NCI-H748 (cell line): ENCODE measurements around the gene TMX2.
"Not testable (repeated sequence)": the region's sequence is repeated elsewhere in the genome, so short reads cannot be mapped to it uniquely, and the experiment has no call there.

Experiments
- DNase-seq: peaks from one replicate; lab custom pipeline; 2025; ENCODE audit not compliant: unreplicated experiment; lab: John Stamatoyannopoulos, UW

The TMX2 gene, protein sequence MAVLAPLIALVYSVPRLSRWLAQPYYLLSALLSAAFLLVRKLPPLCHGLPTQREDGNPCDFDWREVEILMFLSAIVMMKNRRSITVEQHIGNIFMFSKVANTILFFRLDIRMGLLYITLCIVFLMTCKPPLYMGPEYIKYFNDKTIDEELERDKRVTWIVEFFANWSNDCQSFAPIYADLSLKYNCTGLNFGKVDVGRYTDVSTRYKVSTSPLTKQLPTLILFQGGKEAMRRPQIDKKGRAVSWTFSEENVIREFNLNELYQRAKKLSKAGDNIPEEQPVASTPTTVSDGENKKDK

GRCh38 chr11:57712256-57713150, at the start of gene TMX2:
TMX2 (plus strand) TSS chr11:57712593; CDS start chr11:57712619, 26 bp downstream.
- peak; percentile 99 for DNase-seq

- peak; percentile 2 for DNase-seq
These were observed 49.5 kb upstream of the TMX2 start for GRCh38 chr11:57662893-57663292.

DNA sequence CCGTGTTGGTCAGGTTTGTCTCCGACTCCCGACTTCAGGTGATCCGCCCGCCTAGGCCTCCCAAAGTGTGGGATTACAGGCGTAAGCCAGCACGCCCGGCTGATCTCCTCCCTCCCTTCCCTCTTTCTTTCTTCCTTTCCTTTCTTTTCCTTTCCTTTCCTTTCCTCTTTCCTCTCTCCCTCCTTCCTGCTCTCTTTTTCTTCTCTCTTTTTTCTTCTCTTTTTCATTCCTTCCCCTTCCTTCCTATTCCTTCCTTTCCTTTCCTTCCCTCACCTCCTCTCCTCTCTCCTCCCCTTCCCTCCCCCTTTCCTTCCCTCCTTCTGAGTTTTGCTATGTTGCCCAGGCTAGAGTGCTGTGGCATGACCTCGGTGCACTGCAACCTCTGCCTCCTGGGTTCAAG, 48.4 kb upstream of the TMX2 start:
- no peak for DNase-seq

DNA sequence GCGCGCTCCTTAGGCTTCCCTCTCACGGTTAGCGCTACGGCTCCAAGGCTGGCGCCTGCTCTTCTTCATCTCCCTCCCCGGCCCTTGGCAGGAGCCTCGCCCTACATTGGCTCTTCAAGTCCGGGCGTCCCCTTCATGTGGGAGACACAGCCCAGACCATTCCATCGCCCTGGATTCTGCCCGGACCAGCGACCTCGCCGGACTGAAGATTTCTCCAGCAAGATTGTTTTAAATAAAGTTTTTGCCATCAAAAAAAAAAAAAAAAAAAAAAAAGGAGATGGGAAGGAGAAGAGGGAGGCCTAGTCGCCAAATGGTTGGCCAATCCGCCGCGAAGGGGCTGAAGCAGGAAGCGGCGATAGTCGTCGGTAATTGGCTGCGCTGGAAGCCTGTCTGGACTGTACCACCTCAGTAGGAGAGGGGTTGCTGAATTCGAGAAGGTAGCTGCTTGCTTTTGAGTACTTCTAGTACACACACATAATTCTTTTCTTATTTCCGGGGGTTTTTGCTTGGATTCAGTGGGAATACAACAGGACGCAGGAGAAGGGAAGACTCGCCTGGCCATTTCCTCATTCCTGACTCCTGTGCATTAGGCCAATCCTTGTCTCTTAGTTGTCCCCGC, 45.2 kb upstream of the TMX2 start:
- DNase-seq = peak; percentile 98

GRCh38 chr11:57667736-57668433, 44.5 kb upstream of the TMX2 start, which contains the start of gene ZDHHC5:
ZDHHC5 (plus strand) TSS chr11:57668114; CDS start chr11:57673091, 4,977 bp downstream.
- DNase-seq = peak; percentile 99

DNA sequence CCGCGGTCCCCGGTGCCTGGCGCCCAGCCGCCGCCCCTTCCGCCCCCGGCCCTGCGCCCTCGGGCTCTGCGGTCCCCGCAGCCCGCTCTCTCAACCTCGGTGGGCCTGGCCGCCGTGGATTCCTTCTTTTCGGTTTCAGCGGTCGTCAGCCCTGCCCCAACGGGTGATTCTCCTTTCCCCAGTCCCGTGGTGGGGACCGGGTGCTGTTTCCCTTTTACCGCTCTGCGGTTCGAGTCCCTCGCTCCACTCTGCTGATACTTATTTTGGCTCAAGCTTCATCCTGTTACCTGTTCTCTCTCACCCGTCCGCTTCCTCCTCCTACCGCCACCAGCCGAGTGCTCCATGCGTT, 44.0 kb upstream of the TMX2 start:
- DNase-seq = peak; percentile 45

DNA sequence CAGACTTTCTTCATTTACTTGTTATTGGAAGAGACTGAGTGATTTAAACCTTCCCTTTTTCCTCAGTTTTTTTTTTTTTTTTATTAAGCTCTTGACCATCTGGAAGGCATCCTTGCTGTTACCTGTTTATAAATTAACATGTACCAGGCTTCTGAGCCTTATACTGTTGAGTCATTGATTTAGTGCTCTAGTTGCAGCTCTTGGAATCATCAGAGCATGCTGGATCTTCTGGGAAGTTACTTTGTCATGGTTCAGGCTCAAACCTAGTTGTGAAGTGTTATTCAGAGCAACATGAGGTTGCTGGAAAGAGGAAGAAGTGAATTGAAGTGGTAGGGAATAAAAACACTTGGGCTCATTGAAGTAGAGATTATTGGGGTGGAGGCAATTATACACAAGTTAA, 38.1 kb upstream of the TMX2 start:
- no peak for DNase-seq

DNA sequence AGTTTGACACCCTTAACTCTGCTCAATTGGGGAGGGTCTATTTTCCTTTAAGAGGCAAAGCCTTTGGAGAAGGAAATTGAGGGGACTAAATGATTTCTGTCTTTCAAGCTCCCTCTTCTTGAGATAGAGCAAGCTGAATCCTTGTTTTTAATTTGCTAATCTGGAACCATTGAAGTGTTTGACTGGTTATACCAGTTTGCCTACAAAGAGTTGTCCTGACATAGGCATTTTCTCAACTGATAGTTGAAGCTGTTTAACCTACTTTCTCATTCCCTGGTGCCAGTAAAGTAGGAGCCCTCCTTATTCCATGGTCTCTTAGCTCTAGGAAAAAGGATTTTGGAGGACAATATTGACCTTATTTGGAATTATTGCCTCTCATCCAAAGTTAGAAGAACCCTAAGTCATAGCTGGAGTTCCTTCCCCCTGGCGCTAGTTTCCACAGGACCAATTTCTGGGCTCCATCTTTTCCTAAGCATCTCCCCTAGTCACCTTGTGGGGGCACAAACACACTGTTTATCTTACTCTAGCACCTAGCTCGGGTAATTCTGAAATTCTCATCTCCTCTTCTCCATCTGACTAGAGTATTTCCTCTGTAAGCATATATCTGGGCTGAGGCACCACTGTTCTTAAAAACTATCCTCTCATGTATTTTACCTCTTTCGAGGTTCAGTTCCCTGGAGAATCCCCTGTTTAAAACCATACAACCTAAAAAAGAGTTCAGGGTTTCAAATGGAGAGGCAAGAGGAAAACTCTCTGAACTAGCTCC, 37.0 kb upstream of the TMX2 start:
- no peak for DNase-seq

DNA sequence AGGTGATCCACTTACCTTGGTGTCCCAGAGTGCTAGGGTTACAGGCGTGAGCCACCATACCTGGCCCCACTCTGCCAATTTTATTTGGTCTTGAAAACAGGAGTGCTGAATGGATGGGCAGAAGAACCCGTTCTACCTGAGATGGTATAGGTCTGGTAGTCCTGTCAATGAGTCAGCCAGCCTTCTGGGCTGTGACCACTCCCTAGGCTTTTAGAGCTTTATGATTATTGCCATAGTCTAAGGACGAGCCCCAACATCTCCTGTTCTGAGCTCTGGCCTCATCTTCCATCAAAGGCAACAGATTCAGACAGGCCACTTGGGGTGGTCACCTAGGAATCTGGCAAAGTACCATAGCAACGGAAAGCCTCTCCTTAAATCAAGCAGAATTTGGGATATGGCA, 33.0 kb upstream of the TMX2 start:
- DNase-seq = no peak

DNA sequence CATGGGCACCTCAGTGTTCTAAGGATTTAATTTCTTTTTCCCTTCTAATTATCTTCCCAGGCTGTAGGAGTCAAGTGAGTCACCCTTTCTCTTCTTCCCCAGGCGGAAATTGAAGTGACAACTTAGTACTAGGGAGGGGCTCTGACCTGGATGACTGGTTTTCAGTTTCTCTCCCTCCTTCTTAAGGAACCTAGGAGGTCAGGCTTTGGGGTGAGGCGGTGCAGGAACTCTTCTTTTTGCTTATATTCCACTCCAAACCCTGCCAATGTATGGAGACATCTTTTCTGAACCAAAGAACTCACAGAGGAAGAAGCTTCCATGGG, 31.9 kb upstream of the TMX2 start:
- no peak for DNase-seq

GRCh38 chr11:57681168-57681567, 31.2 kb upstream of the TMX2 start:
- DNase-seq = no peak

DNA sequence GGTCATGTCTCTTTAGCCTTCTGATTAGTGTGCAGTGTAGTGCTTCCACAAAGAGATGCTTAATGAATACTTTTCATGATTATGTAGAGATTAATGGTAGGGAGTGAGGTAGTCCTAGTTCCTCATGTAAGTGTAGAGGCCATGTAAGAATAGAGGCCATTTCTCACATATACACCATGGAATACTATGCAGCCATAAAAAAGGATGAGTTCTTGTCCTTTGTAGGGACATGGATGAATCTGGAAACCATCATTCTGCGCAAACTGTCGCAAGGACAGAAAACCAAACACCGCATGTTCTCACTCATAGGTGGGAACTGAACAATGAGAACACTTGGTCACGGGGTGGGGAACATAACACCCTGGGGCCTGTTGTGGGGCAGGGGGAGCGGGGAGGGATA, 21.9 kb upstream of the TMX2 start:
- not testable (repeated sequence) for DNase-seq

DNA sequence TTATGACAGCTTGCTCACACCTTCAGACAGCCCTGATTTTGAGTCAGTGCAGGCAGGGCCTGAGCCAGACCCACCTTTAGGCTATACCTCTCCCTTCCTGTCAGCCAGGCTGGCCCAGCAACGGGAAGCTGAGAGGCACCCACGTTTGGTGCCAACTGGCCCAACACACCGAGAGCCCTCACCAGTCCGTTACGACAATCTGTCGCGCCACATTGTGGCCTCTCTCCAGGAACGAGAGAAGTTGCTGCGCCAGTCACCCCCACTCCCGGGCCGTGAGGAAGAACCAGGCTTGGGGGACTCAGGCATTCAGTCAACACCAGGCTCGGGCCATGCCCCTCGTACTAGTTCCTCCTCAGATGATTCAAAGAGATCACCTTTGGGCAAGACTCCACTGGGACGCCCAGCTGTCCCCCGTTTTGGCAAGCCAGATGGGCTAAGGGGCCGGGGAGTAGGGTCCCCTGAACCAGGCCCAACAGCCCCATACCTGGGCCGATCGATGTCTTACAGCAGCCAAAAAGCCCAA, 13.5 kb upstream of the TMX2 start:
- DNase-seq = no peak

DNA sequence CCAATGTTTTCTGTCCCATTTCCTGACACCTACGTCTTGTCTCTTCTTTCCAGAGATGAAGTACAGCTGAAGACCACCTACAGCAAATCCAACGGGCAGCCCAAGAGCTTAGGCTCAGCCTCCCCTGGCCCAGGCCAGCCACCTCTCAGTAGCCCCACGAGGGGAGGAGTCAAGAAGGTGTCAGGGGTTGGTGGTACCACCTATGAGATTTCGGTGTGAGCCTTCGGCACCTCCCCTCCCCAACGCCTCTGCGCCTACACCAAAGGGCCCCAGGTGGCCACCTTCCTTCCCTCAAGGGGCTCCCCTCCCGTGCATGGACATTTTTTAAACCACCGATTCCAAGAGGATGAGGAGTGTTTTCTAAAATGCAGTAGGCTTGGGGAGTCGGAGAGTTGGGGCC, 12.6 kb upstream of the TMX2 start:
- no peak for DNase-seq

GRCh38 chr11:57700425-57700824, 12.0 kb upstream of the TMX2 start:
- DNase-seq = no peak

- no peak for DNase-seq
These were observed 9.1 kb upstream of the TMX2 start for GRCh38 chr11:57703341-57703740.

DNA sequence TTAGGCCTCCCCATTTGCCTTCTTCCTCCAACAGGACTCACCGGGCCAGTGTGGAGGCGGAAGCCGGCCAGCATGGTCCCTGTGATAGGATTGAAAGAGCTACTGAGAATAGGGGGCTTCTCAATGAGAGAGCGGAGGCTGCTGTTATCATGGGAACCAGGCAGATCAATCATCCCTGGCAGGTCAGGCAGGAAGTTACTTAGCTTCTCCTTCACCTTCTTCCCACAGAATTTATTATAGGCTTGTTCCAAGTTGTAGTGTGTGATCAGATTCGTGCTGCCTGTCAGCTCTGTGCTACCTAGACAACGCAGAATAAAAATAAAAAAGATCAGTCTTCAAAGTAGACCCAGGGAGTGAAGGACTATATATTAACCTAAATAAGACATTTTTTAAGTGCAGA, 7.5 kb upstream of the TMX2 start:
- DNase-seq = no peak

DNA sequence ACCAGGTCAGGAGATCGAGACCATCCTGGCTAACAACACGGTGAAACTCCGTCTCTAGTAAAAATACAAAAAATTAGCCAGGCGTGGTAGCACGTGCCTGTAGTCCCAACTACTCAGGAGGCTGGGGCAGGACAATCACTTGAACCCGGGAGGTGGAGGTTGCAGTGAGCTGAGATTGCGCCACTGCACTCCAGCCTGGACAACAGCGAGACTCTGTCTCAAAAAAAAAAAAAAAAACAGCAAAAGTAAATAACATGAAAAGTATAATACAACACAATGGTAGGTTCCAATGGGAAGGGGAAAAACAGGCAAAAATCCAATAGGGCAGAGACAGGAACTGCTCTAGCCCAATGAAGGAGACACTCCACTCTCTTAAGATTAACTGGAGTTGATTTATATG, 7.0 kb upstream of the TMX2 start:
- DNase-seq = not testable (repeated sequence)

GRCh38 chr11:57709802-57710367, 2.5 kb upstream of the TMX2 start:
- DNase-seq = no peak
